H9 (cell line): ENCODE measurements around the gene TMEM242. TPM values are rescaled to one million over a fixed set of nuclear protein-coding genes. Genes with fewer than 3 reads are reported as not detected.

Experiments
- DNase-seq: peaks from one replicate; pipeline ENCODE4 v3.0.0-alpha.2; 2017
- H2AFZ ChIP-seq: one replicate; pipeline ENCODE4 v1.6.1; 2013; ENCODE audit warnings: mild to moderate bottlenecking, low read length, control low read depth, moderate library complexity
- H2AK5ac ChIP-seq: 2 replicates; pipeline ENCODE4 v1.6.1; 2013; ENCODE audit warnings: low read length, control low read depth, mixed read lengths; ENCODE audit not compliant: insufficient read length
- H2BK120ac ChIP-seq: one replicate; pipeline ENCODE4 v1.6.1; 2013; ENCODE audit warnings: low read depth, mild to moderate bottlenecking, low read length, control low read depth, inconsistent platforms; ENCODE audit not compliant: poor library complexity, severe bottlenecking
- H2BK12ac ChIP-seq: 2 replicates; pipeline ENCODE4 v1.6.1; 2013; ENCODE audit warnings: low read length, control low read depth, mixed read lengths, low read depth; ENCODE audit not compliant: insufficient read length
- H2BK15ac ChIP-seq: 2 replicates; pipeline ENCODE4 v1.6.1; 2013; ENCODE audit warnings: low read depth, low read length, control low read depth
- H2BK20ac ChIP-seq: one replicate; pipeline ENCODE4 v1.6.1; 2013; ENCODE audit warnings: low read depth, mild to moderate bottlenecking, low read length, control low read depth, inconsistent platforms; ENCODE audit not compliant: poor library complexity, severe bottlenecking
- H2BK5ac ChIP-seq: 2 replicates; pipeline ENCODE4 v1.6.1; 2013; ENCODE audit warnings: low read length, control low read depth, mixed read lengths; ENCODE audit not compliant: insufficient read length
- H3K14ac ChIP-seq: 2 replicates; pipeline ENCODE4 v1.6.1; 2013; ENCODE audit warnings: low read length, control low read depth; ENCODE audit not compliant: insufficient read depth
- H3K18ac ChIP-seq: 2 replicates; pipeline ENCODE4 v1.6.1; 2013; ENCODE audit warnings: low read depth, mild to moderate bottlenecking, mixed read lengths, low read length, control low read depth; ENCODE audit not compliant: insufficient read length
- H3K23ac ChIP-seq: 2 replicates; pipeline ENCODE4 v1.6.1; 2013; ENCODE audit warnings: low read length, control low read depth, mixed read lengths, low read depth; ENCODE audit not compliant: insufficient read length
- H3K23me2 ChIP-seq: 2 replicates; pipeline ENCODE4 v1.6.1; 2013; ENCODE audit warnings: low read depth, mild to moderate bottlenecking, mixed read lengths, low read length, control low read depth; ENCODE audit not compliant: insufficient read length, poor library complexity, severe bottlenecking
- H3K27ac ChIP-seq: 2 replicates; pipeline ENCODE4 v1.5.1; 2013; ENCODE audit warnings: low read length, control low read depth, mixed read lengths, low read depth; ENCODE audit not compliant: insufficient read length
- H3K27me3 ChIP-seq: 2 replicates; pipeline ENCODE4 v1.6.1; 2013; ENCODE audit warnings: low read length, control low read depth, inconsistent platforms; ENCODE audit not compliant: insufficient read depth
- H3K4ac ChIP-seq: 2 replicates; pipeline ENCODE4 v1.6.1; 2013; ENCODE audit warnings: low read depth, mild to moderate bottlenecking, control low read depth, inconsistent platforms, low read length, moderate library complexity
- H3K4me1 ChIP-seq: 2 replicates; pipeline ENCODE4 v1.6.1; 2013; ENCODE audit warnings: low read length, control low read depth, inconsistent platforms; ENCODE audit not compliant: insufficient read depth
- H3K4me2 ChIP-seq: 2 replicates; pipeline ENCODE4 v1.6.1; 2013; ENCODE audit warnings: low read length, control low read depth, mixed read lengths; ENCODE audit not compliant: insufficient read length, insufficient read depth
- H3K56ac ChIP-seq: 2 replicates; pipeline ENCODE4 v1.6.1; 2013; ENCODE audit warnings: low read depth, mild to moderate bottlenecking, mixed read lengths, low read length, control low read depth; ENCODE audit not compliant: insufficient read length
- H3K79me1 ChIP-seq: 2 replicates; pipeline ENCODE4 v1.6.1; 2013; ENCODE audit warnings: low read depth, mild to moderate bottlenecking, moderate library complexity, low read length, control low read depth, inconsistent platforms; ENCODE audit not compliant: insufficient read depth, poor library complexity, severe bottlenecking
- H3K79me2 ChIP-seq: 2 replicates; pipeline ENCODE4 v1.6.1; 2013; ENCODE audit warnings: low read length, control low read depth, inconsistent platforms; ENCODE audit not compliant: insufficient read depth
- H3K9ac ChIP-seq: 2 replicates; pipeline ENCODE4 v1.6.1; 2013; ENCODE audit warnings: low read length, control low read depth, mixed read lengths; ENCODE audit not compliant: insufficient read length; ENCODE audit errors: extremely low read depth
- H3K9me3 ChIP-seq: one replicate; pipeline ENCODE4 v1.6.1; 2013; ENCODE audit warnings: low read depth, low read length, inconsistent platforms; ENCODE audit not compliant: control insufficient read depth
- H3T11ph ChIP-seq: one replicate; pipeline ENCODE4 v1.6.1; 2013; ENCODE audit warnings: mild to moderate bottlenecking, low read length, control low read depth, inconsistent platforms
- H4K20me1 ChIP-seq: one replicate; pipeline ENCODE4 v1.6.1; 2013; ENCODE audit not compliant: control insufficient read depth, insufficient read length, insufficient read depth
- H4K5ac ChIP-seq: 2 replicates; pipeline ENCODE4 v1.6.1; 2013; ENCODE audit warnings: low read depth, mild to moderate bottlenecking, mixed read lengths, low read length, control low read depth; ENCODE audit not compliant: insufficient read length
- H4K8ac ChIP-seq: replicated peaks from 2 replicates; pipeline ENCODE4 v1.6.1; 2013; ENCODE audit warnings: low read length, control low read depth, mixed read lengths, low read depth; ENCODE audit not compliant: insufficient read length
- H4K91ac ChIP-seq: 2 replicates; pipeline ENCODE4 v1.6.1; 2013; ENCODE audit warnings: low read depth, mild to moderate bottlenecking, moderate library complexity, mixed read lengths, low read length, control low read depth; ENCODE audit not compliant: insufficient read length
- H3K27ac Mint-ChIP-seq, 3 experiments: 2 replicates in 2 of 3; 3 replicates in 1 of 3; pipeline ENCODE4 v1.8.0; 2020 to 2021; ENCODE audit warnings: mixed read lengths in 3 of 3, mild to moderate bottlenecking in 1 of 3, moderate library complexity in 1 of 3
- H3K27me3 Mint-ChIP-seq: 2 replicates; pipeline ENCODE4 v1.8.0; 2021; ENCODE audit warnings: low read depth, mild to moderate bottlenecking, moderate library complexity, mixed read lengths
- H3K36me3 Mint-ChIP-seq, 3 experiments: 2 replicates in 2 of 3; 3 replicates in 1 of 3; pipeline ENCODE4 v1.8.0; 2020 to 2021; ENCODE audit warnings: low read depth in 3 of 3, mixed read lengths in 3 of 3; ENCODE audit not compliant: insufficient read depth in 1 of 3
- H3K4me1 Mint-ChIP-seq, 2 experiments: 2 replicates each; pipeline ENCODE4 v1.8.0; 2020; ENCODE audit warnings: mixed read lengths in 2 of 2
- H3K4me3 Mint-ChIP-seq, 2 experiments: 2 replicates in 1 of 2; 3 replicates in 1 of 2; pipeline ENCODE4 v1.8.0; 2020 to 2021; ENCODE audit warnings: mild to moderate bottlenecking in 2 of 2, mixed read lengths in 2 of 2, moderate library complexity in 1 of 2
- H3K9me3 Mint-ChIP-seq, 2 experiments: 2 replicates in 1 of 2; 3 replicates in 1 of 2; pipeline ENCODE4 v1.8.0; 2020; ENCODE audit warnings: mild to moderate bottlenecking in 2 of 2, mixed read lengths in 2 of 2, moderate library complexity in 1 of 2
- WGBS: extraction: QIAGEN DNeasy Blood & Tissue Kit; methylation state at CpG from one replicate; pipeline ENCODE4 v1.1.7; 2013; ENCODE audit warnings: missing lambda C conversion rate, low lambda C conversion rate, mixed read lengths; ENCODE audit not compliant: insufficient read length; ENCODE audit errors: extremely low coverage; 5-methylcytosine and 5-hydroxymethylcytosine counted together
- total RNA-seq: library from RNA; stranded (reverse); gene quantifications from 2 replicates; pipeline ENCODE4 v1.2.1, GENCODE V29; 2021
- TF ChIP-seq, protein P1 (sequence below): fragments of 200-600 bp; sonication (generic); conservative IDR thresholded peaks from 3 replicates; pipeline ENCODE4 v1.8.0; 2021; ENCODE audit warnings: antibody characterized with exemption, mild to moderate bottlenecking

TMEM242 gene
- total RNA-seq, 1 experiment from 2014 or later = 10.5 TPM

DNA sequence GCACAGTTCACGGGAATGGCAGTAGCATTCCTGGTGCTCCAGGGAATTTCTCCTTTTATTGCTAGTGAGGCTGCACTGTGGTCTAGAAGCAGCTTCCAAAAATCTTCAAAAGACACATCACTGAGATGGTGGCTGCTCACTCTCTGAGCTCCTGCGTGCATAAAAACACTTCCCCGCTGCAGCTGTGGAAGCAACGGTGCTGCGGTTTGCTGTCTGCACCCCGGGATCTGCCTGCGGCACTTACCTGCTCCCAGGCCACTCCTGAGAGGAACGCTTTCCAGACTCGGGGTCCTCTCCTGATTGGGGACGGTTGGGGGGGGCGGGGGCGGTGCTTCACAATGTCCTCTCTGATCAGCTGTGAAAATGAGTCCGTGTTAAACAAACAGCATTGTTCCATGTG is 77.9 kb downstream of the TMEM242 start:
- H3K14ac ChIP-seq = no peak overlapping the region
- no peaks in the 10 kb centered on the region for H3K79me1 ChIP-seq
- no peak overlapping the region for H2BK5ac ChIP-seq
- no peak overlapping the region for H3K4me2 ChIP-seq
- H3T11ph ChIP-seq = no peak overlapping the region
- DNase-seq = no peak
- no peak overlapping the region for H3K9ac ChIP-seq
- no peak overlapping the region for H2BK20ac ChIP-seq
- no peak overlapping the region for H3K18ac ChIP-seq
- no peak overlapping the region for H2BK15ac ChIP-seq
- no CpG with 5 or more reads among the region's 13 CpGs for WGBS
- H4K91ac ChIP-seq = no peak overlapping the region
- H2AFZ ChIP-seq = no peak overlapping the region
- no peaks in the 10 kb centered on the region for H3K9me3 ChIP-seq
- no peak overlapping the region for H2BK12ac ChIP-seq
- H3K9me3 Mint-ChIP-seq = peaks cover 8 to 9% of the 10 kb centered on the region in 2 experiments; a peak in 4 of 5 replicates
- no peak overlapping the region for H3K23ac ChIP-seq
- peaks cover 0 to 8% (median 0%) of the 10 kb centered on the region in 3 experiments; a peak in 2 of 7 replicates for H3K36me3 Mint-ChIP-seq
- H4K8ac ChIP-seq = no peak overlapping the region
- H2AK5ac ChIP-seq = no peak overlapping the region
- no peak overlapping the region for H3K27ac Mint-ChIP-seq
- TF ChIP-seq, protein P1, sequence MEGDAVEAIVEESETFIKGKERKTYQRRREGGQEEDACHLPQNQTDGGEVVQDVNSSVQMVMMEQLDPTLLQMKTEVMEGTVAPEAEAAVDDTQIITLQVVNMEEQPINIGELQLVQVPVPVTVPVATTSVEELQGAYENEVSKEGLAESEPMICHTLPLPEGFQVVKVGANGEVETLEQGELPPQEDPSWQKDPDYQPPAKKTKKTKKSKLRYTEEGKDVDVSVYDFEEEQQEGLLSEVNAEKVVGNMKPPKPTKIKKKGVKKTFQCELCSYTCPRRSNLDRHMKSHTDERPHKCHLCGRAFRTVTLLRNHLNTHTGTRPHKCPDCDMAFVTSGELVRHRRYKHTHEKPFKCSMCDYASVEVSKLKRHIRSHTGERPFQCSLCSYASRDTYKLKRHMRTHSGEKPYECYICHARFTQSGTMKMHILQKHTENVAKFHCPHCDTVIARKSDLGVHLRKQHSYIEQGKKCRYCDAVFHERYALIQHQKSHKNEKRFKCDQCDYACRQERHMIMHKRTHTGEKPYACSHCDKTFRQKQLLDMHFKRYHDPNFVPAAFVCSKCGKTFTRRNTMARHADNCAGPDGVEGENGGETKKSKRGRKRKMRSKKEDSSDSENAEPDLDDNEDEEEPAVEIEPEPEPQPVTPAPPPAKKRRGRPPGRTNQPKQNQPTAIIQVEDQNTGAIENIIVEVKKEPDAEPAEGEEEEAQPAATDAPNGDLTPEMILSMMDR = no peak
- H2BK120ac ChIP-seq = no peak overlapping the region
- no peaks in the 10 kb centered on the region for H4K20me1 ChIP-seq
- H3K4me3 Mint-ChIP-seq = no peak overlapping the region
- H3K27me3 ChIP-seq = no peaks in the 10 kb centered on the region
- peaks cover 2 to 14% of the 10 kb centered on the region in 2 experiments for H3K4me1 Mint-ChIP-seq
- no peak overlapping the region for H3K27ac ChIP-seq
- H3K23me2 ChIP-seq = no peaks in the 10 kb centered on the region
- no peak overlapping the region for H3K56ac ChIP-seq
- H4K5ac ChIP-seq = no peak overlapping the region
- H3K4ac ChIP-seq = no peak overlapping the region
- no peaks in the 10 kb centered on the region for H3K4me1 ChIP-seq
- H3K79me2 ChIP-seq = no peaks in the 10 kb centered on the region
- peaks cover 8% of the 10 kb centered on the region for H3K27me3 Mint-ChIP-seq
